Erythroblast (primary cell): ENCODE measurements around the gene GPR15.

Experiments used
- DNase-seq, 2 experiments: peaks; one replicate each; lab custom pipeline; 2025; lab: John Stamatoyannopoulos, UW
- GATA1 ChIP-seq: IDR thresholded peaks from 2 replicates; pipeline ENCODE4 v1.6.1; 2011; ENCODE audit warnings: low read depth, mild to moderate bottlenecking, control low read depth, low read length, moderate library complexity
- POLR2A ChIP-seq: IDR thresholded peaks from 2 replicates; pipeline ENCODE4 v1.6.1; 2011; ENCODE audit warnings: mild to moderate bottlenecking, low read length

Gene GPR15

GRCh38 chr3:98541695-98542094 lies 9.9 kb downstream of the GPR15 start:
- DNase-seq: no peak
- TF ChIP-seq GATA1 (no peak), POLR2A (no peak)

DNA sequence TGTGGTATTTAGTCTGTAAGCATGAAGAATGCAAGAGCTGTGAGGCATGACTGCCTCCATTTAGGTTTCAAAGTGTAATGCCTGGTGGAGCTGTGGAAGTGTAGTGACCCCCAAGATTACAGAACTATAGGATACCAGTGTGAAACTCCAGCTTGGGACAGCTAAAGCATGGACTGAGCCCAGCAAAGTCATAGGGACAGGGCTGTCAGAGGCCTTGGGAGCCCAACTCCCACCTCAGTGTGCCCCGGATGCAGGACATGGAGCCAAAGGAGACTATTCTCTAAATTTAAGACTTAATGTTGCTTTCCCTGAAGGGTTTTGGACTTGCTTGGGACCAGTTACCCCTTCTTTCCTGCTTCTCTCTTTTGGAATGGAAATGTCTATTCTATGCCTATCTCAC lies 10.8 kb downstream of the GPR15 start:
- DNase-seq: no peak
- no peak for TF ChIP-seq POLR2A
- no peak for TF ChIP-seq GATA1

GRCh38 chr3:98545940-98546339 lies 14.2 kb downstream of the GPR15 start:
- DNase-seq: no peak
- no peak for TF ChIP-seq POLR2A
- no peak for TF ChIP-seq GATA1

DNA sequence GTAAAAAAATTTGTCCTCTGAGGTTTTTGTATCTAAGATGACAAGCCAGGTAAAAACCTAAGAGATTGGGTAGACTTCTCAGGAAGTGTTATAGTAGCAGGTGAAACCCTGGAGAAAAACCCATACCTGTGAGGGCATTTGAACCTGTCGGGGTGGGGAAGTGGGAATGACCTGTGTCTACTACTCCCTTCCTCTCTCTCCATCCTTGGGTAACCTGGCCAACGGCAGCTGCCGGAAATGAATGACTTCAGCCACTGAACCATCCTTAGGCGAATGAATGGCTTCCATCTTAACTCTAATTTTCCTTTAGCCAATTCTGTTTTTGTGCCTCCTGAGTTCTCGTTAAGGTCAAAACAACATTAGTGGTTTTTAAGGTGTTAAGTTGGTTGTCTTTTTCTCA lies 16.8 kb downstream of the GPR15 start:
- TF ChIP-seq POLR2A (no peak), GATA1 (no peak)
- no peak for DNase-seq

GRCh38 chr3:98550833-98551232 lies 19.1 kb downstream of the GPR15 start:
- TF ChIP-seq GATA1 (no peak), POLR2A (no peak)
- no peak for DNase-seq

DNA sequence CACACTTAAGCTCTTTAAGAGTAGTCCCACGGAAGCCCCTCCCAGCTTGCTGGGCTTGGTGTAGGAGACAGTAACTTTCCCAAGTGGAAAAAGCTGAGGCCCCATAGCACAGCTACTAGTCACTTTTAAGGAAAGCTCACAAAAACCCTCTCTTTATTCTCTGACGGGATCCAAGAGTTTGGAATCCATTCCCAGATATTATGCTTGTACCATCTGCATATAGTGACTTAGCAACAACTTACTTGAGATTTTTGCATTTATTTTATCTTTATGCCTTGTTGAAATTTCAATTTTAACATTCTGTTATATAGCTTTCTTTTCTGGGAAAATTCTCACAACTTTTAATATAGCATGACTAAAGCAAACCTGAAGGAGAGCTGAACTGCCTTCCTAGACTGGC lies 19.5 kb downstream of the GPR15 start:
- DNase-seq: no peak
- TF ChIP-seq GATA1 (no peak), POLR2A (no peak)

GRCh38 chr3:98551754-98552153 lies 20.0 kb downstream of the GPR15 start:
- DNase-seq: peak; percentile 68 to 82
- TF ChIP-seq GATA1: no peak
- no peak for TF ChIP-seq POLR2A

DNA sequence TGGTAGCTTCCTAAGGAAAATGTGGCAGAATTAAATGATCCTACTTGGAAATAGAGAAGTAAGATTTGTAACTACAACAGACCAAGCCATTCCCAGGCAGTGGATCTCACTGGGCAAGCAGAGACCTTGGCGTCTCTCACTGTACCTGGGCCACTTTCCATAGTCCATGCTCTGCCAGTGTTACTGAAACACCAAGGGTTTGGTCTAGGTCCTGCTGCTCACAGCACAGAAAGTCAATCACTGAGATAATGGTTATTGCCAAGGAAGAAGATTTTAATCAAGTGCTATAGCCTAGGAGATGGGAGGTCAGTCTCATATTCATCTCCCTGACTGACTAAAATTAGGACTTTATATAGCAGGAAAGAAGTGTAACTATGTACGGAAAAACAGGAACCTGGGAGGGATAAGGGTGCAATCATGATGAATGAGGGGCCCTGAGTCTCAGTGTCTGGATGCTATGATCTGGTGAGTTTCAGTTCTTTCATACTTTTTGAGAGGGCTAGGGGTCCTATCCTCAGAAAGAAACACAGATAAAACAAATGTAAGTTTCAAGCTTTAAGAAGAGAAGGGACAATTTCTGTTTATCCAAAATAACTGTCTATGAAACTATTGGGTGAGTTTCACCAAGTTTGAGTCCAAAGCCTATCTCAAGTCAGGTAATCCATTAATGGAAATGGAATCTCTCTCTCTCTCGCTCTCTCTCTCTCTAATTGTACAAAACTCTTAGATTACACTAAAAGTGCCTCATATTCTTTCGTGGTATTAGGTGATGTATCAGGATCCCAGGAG lies 20.6 kb downstream of the GPR15 start:
- no peak for DNase-seq
- TF ChIP-seq GATA1 (no peak), POLR2A (no peak)

- no peak for DNase-seq
- TF ChIP-seq POLR2A (no peak), GATA1 (no peak)
Observed at GRCh38 chr3:98553021-98553563, 21.3 kb downstream of the GPR15 start.

- DNase-seq: peak in 1 of 2 experiments; percentile 20
Observed at GRCh38 chr3:98553753-98554152, 22.0 kb downstream of the GPR15 start.

GRCh38 chr3:98554580-98554979 lies 22.8 kb downstream of the GPR15 start:
- no peak for DNase-seq

More at GRCh38 chr3:98553753-98554152, 22.0 kb downstream of the GPR15 start:
- TF ChIP-seq POLR2A: no peak
- no peak for TF ChIP-seq GATA1

DNA sequence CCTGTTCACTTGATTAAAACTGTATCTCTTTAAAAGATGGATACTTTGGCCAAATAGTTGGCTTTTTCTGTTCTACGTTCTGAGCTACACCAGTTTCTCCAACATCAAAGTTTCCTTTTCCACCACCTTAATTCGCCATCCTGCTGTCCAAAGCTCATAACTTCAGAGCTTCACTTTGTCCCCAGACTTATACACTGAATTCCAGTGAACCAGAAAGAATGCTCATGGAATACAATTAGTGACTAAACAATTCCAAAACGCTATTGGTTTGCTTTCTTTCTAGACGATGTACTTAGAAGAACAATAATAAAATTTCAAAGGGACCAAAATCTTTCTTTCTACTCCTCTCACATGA lies 23.2 kb downstream of the GPR15 start:
- no peak for DNase-seq
- TF ChIP-seq GATA1: no peak
- TF ChIP-seq POLR2A: no peak

More at GRCh38 chr3:98554580-98554979, 22.8 kb downstream of the GPR15 start:
- TF ChIP-seq POLR2A (no peak), GATA1 (no peak)

DNA sequence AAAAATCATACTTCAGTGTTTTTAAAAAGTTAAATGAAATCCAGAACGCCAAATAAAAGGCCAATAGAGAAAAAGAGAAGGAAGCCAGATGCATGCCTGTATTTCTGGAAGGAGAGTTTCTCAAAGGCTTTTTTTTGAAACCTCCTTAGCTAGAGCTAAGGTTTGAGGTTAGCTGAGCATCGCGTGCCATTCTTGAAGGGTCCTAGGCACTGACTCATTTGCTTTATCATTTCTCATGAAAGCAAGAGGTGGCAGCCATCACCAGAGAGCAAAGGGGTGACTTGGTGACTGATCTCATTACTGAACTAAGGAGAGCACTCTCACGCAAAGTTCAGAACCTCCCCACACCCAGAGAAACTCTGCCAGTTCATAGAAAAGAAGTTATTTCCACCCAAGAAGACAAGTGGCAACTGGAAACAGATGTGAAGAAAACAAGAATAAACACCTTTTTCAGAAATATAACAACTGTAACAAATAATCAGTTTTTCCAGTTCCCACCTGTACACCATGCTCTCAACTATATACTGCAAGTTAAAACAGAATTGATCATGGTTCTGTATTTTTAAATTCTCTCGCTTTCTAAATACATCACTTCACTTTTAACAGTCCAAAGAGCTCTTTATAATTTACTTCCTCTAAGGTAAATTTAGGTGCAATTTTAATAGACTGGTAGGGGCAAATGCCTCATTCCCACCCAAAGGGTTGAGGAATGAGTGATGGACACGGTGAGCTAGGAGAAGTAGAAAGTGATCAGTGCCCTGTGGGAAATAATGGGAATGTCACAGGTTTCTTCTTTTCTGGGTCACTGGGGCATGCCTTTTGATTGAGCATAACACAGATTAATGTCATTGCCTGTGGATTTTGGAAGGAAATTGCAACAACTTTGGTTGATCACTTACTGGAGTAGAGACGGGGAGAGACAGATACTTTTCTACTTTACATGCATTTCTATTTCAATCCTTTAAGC lies 24.7 kb downstream of the GPR15 start:
- TF ChIP-seq GATA1 (no peak), POLR2A (no peak)
- DNase-seq: no peak

DNA sequence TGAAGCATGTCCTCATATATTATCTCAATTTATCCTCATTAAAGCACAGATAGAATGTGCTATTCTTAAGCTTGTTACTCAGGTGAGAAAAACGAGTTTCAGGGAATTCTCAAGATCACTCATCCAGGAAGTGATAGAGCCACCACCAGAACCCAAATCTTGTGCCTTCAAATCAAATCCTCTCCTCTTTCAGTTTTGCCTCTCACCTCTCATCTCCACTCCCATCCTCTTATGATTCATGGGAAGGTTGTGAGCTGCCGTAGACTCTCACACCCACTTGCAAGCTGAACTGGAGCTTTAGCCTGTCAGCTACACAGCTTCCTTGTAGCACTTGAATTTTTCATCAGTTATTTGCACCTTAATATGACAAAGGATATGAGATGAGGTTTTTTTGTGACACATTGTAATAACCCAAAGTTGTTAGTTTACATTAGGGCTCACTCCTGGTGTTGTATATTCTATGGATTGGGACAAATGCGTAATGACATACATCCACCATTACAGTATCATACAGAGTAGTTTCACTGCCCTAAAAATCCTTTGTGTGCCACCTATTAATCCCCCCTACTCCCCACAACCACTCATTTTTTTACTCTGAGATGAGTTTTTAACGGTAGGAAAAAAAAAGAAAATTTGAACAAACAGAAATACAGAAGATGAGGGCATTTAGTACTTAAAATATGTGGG lies 25.7 kb downstream of the GPR15 start:
- DNase-seq: no peak
- TF ChIP-seq GATA1 (no peak), POLR2A (no peak)
